Measurements from ENCODE around the gene AKNA. TPM values are rescaled to one million over a fixed set of nuclear protein-coding genes. Genes with fewer than 3 reads are reported as not detected.

AKNA gene
- total RNA-seq, 1 experiment from 2014 or later = 20.6 TPM

GRCh38 chr9:114365194-114365593 lies 22.6 kb downstream of the AKNA start:
- Histone ChIP-seq H3K9me3 (ENCODE audit: control insufficient read depth in 1 of 2, insufficient read depth in 1 of 2, low read depth in 1 of 2, low read length in 2 of 2) (no peaks in the 10 kb centered on the region), H3K27ac (ENCODE audit: low read depth, low read length) (no peak overlapping the region), H3K4me3 (replicated peaks in 1 of 2; ENCODE audit: low read depth in 1 of 2, low read length in 2 of 2) (no peak overlapping the region), H3K9me2 (ENCODE audit: insufficient read depth) (no peaks in the 10 kb centered on the region), H2AFZ (ENCODE audit: low read depth, low read length, poor library complexity, severe bottlenecking) (no peak overlapping the region), H3K9ac (ENCODE audit: low read length) (no peak overlapping the region), H3K4me1 (ENCODE audit: control insufficient read depth in 1 of 2, insufficient read depth in 2 of 2, low read length in 2 of 2) (peaks cover 0 to 8% of the 10 kb centered on the region in 2 experiments; a peak in 2 of 4 replicates), H3K27me3 (ENCODE audit: insufficient read depth, low read length) (no peaks in the 10 kb centered on the region), H3K36me3 (ENCODE audit: control insufficient read depth in 1 of 2, insufficient read depth in 2 of 2, low read length in 2 of 2) (no peaks in the 10 kb centered on the region), H3K79me2 (ENCODE audit: insufficient read depth, low read length) (no peaks in the 10 kb centered on the region), H4K20me1 (ENCODE audit: insufficient read depth) (no peaks in the 10 kb centered on the region), H3K4me2 (ENCODE audit: low read length) (no peak overlapping the region)
- ATAC-seq = no peak
- POLR2A ChIA-PET = no interaction called here
- RAD21 ChIA-PET (ENCODE audit: low non-redundant PET in 1 of 2, low total read pairs in 2 of 2, uncharacterized antibody in 2 of 2, unreplicated experiment in 2 of 2) = no interaction called here
- intact Hi-C loops (cut with micrococcal nuclease) = no loop called here
- TF ChIP-seq TCF7L2 (IDR thresholded peaks at IDR 0.05; ENCODE audit: borderline replicate concordance, extremely low read depth, insufficient read depth, insufficient read length) = no peak
- no peak for TF ChIP-seq FOSL1 (IDR thresholded peaks at IDR 0.05; ENCODE audit: low read depth)
- no peak for TF ChIP-seq POLR2A (IDR thresholded peaks at IDR 0.05; ENCODE audit: borderline replicate concordance, extremely low read depth, insufficient read depth, insufficient read length)
- no peak for TF ChIP-seq CTCF (IDR thresholded peaks at IDR 0.05 in 2 of 3, conservative IDR thresholded peaks at IDR 0.05 in 1 of 3; ENCODE audit: borderline replicate concordance in 1 of 3, insufficient read depth in 1 of 3, low read depth in 2 of 3, low read length in 2 of 3)
- TF ChIP-seq ATF3 (IDR thresholded peaks at IDR 0.05) = no peak
- no peak for TF ChIP-seq ZBTB33 (IDR thresholded peaks at IDR 0.05; ENCODE audit: extremely low read depth, insufficient replicate concordance, low read length)
- TF ChIP-seq EZH2 (IDR thresholded peaks at IDR 0.05) = no peak
- no peak for TF ChIP-seq POLR2AphosphoS5 (IDR thresholded peaks at IDR 0.05; ENCODE audit: low read depth, low read length)
- TF ChIP-seq CBX3 (IDR thresholded peaks at IDR 0.05; ENCODE audit: low read depth) = no peak
- TF ChIP-seq SIN3A (IDR thresholded peaks at IDR 0.05; ENCODE audit: low read depth) = no peak
- no peak for TF ChIP-seq CEBPB (IDR thresholded peaks at IDR 0.05; ENCODE audit: low read depth)
- TF ChIP-seq EGR1 (IDR thresholded peaks at IDR 0.05; ENCODE audit: low read depth) = no peak
- TF ChIP-seq ELF1 (IDR thresholded peaks at IDR 0.05; ENCODE audit: borderline replicate concordance, low read depth) = no peak
- no peak for TF ChIP-seq SP1 (IDR thresholded peaks at IDR 0.05; ENCODE audit: low read depth)
- TF ChIP-seq REST (IDR thresholded peaks at IDR 0.05; ENCODE audit: low read depth) = no peak
- no peak for TF ChIP-seq YY1 (IDR thresholded peaks at IDR 0.05; ENCODE audit: extremely low read depth, insufficient replicate concordance, low read depth, low read length)
- no peak for TF ChIP-seq RAD21 (IDR thresholded peaks at IDR 0.05; ENCODE audit: low read depth)
- no peak for TF ChIP-seq ZFX (IDR thresholded peaks at IDR 0.05)
- CTCF ChIA-PET = interaction anchor here (0.9 kb wide), 1 partner anchor 40 kb away, joined by 3 read pairs; no protein-coding TSS in a partner anchor
- no peak for DNase-seq (ENCODE audit: low read depth, low spot score)
- BruUV-seq (replicated peaks) = no TSS peak
